ENCODE measurements around the gene GMPR2.
A peak's percentile ranks its signal among the peaks of the same experiment; 100 is the strongest.

The GMPR2 gene

DNA sequence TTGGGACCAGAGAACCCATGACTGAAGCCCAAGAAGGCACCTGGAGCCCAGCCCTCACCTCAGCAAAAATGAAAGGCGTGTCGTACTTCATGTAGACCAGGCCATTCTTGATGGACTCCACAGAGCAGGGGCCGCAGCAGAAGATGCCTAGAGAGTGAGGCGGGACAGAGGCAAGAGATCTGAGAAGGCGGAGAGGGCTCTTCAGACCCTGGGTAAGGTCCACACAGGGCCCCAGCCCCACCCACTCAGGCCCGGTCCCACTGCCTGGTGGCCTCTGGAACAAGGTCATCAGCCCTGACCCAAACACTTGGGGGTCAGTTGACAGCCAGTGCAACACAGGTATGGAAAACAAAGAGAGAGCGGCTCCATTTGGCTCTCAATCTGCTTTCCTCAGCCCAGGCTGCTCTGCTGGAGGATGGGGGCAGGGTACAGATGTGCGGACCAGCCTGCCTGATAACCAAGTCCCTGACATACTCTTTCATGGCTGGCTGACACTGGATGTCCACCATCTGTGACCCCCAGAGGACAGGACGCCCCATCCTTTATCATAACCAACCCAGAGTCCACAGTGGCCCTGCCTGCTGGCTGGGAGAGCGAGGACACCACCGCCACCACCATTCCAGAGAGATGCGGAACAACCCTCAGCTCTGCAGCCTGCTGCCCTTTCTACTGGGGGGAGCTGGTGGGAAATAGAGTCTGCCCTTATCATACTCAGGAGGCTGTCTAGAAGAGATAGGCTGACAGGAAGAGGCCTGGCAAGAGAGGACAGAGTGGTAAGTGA is 23.4 kb downstream of the GMPR2 start:
- no peak overlapping the region for H3K4me3 ChIP-seq
- no peak for DNase-seq (ENCODE audit: low spot score)
- TF ChIP-seq, protein P1, sequence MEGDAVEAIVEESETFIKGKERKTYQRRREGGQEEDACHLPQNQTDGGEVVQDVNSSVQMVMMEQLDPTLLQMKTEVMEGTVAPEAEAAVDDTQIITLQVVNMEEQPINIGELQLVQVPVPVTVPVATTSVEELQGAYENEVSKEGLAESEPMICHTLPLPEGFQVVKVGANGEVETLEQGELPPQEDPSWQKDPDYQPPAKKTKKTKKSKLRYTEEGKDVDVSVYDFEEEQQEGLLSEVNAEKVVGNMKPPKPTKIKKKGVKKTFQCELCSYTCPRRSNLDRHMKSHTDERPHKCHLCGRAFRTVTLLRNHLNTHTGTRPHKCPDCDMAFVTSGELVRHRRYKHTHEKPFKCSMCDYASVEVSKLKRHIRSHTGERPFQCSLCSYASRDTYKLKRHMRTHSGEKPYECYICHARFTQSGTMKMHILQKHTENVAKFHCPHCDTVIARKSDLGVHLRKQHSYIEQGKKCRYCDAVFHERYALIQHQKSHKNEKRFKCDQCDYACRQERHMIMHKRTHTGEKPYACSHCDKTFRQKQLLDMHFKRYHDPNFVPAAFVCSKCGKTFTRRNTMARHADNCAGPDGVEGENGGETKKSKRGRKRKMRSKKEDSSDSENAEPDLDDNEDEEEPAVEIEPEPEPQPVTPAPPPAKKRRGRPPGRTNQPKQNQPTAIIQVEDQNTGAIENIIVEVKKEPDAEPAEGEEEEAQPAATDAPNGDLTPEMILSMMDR (IDR thresholded peaks at IDR 0.05) = no peak
- no peak overlapping the region for H3K27ac ChIP-seq

DNA sequence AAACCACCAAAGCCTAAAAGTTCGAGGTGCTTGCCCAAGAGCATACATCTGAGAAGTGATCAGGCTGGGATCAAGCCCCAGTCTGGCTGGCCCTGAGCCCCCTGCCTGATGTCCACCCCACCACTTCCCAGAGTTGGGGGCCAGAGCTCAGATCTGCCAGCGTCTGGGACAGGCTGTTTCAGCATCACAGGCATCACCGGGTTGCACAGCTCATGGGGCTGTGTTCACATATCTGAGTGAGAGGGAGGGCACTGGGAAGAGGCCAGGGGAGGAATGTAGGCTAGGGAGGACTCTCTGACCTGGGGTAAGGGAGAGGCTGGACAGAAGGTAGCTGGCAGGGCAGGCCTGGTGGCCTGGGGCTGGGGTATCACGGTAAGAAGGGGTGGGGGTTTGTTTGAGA is 24.2 kb downstream of the GMPR2 start:
- H3K27ac ChIP-seq = peak overlapping the region in 1 of 2 donors; percentile 28
- no peak overlapping the region for H3K4me3 ChIP-seq
- DNase-seq (ENCODE audit: low spot score) = no peak
- TF ChIP-seq, protein P1 (IDR thresholded peaks at IDR 0.05) = no peak

DNA sequence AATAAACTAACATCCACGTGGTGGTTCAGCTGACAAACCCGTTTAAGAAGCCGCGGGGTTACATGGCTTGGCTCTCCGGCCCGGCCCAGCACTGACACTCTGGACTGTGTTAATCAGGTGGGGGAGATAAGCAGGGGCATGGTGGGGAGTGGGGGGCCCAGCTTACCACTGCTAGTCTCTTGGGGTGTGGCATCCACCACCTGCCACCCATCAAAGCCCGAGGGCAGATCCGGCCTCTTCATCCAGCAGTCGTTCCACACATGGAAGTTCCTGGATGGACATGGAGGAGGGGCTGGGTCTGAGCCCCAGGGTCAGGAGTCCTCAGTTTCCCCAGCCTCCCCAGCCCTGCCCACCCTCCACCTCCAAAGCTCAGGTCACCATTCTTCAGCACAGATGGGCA is 25.4 kb downstream of the GMPR2 start:
- Histone ChIP-seq H3K27ac (no peak overlapping the region), H3K4me3 (no peak overlapping the region)
- TF ChIP-seq, protein P1 (IDR thresholded peaks at IDR 0.05) = no peak
- no peak for DNase-seq (ENCODE audit: low spot score)

DNA sequence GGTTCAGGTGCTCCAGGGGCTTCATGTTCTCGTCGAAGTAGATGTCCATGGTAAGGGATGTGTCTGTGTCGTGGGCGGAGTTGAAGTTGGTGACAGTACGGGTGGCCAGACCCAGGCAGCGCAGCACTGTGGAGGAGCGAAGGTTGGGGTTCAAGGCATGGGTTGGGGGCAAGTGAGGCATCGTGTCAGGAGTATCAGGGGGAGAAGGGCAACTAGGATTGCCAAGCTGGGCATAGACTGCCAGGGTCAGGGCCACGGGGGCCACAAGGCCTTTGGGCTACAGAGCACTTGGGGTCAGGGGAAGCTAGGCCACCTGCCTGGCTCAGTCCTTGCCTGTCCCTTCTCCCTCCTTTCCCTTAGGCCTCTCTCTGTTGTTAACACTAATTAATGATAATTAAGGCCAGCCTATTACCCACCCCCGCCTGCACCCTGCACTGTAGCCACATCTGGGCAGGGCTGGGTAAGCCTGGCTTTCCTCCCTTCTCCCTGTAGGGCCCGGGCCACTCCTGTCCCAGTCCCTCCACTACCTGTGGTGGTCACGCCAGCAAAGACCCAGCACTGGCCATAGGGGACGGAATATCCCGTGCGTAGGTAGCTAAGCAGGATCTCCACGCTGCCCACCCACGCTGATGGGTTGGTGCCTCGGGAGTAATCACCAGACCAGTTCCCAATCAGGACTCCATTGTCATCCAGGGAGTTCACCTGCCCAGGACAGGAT is 26.0 kb downstream of the GMPR2 start:
- TF ChIP-seq, protein P1 (IDR thresholded peaks at IDR 0.05) = no peak
- Histone ChIP-seq H3K4me3 (no peak overlapping the region), H3K27ac (peak overlapping the region in 1 of 2 donors; percentile 51)
- no peak for DNase-seq (ENCODE audit: low spot score)

DNA sequence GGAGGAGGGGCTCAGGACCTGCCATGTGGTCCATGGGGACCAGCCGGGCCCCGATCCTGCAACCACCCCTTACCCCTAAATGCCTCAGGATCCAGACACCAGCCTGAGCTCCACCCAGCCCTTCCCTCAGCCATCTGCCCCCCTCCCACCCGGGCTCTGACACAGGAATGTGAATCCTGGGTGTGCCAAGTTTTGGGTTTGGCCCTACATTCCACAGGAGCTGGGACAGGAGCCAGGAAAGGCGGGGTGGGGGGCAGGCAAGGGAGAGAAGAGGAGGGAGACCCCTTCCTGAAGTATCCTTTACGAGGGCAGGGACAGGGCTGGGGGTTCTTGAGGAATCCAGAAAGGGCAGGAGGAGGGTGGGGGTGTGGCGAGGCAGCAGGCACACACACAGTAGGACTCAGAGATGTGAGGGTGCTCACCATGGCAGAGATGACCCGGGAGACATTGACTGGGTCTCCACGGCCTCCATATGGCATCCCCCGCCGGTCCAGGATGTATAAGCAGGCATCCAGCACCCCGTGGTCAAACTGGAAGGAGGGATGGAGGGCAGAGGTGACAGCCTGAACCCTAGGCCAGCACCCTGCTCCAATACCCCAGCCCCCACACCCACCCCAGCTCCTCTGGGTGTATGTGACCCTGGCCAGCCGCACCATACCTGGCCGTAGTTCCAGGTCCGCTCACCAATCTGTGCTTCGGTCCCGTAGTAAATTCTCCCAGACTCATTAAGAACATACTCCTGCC is 26.7 kb downstream of the GMPR2 start:
- no peak for DNase-seq (ENCODE audit: low spot score)
- TF ChIP-seq, protein P1 (IDR thresholded peaks at IDR 0.05) = no peak
- Histone ChIP-seq H3K27ac (peak overlapping the region in 1 of 2 donors; percentile 51), H3K4me3 (no peak overlapping the region)

DNA sequence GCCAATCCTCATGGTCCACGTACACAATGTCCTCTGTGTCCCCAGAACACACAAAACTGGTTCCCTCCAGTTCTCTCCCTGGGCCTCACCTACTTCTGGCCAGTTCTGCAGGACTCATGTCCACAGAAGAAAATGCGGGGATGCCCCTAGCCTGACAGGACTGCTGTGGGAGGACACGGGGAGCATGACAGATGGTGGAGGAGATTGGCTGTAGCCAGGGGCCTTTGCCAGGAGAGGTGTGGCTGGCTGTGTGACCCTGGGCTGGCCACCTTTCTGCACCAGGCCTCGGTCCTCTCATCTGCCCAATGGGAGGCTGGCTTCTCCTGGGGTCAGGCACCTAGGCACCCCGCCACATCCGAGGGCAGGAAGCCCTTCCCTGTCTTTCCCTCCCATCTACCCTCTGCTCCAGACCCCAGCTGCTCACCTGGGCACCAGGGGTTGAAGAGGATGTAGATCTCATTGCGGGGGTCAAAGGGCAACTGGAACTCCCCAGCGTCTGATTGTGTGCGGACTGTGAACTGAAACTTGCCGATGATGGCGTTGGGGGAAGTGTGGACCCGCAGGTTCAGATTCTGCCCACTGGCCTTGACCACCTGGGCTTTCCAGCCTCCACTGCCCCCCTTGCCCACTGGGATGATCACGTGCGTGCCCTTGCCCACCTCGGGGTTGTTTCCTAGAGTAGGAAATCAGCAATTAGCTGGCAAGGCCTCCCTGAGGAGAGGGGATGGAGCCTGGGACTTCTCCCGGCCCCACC is 27.5 kb downstream of the GMPR2 start:
- Histone ChIP-seq H3K4me3 (no peak overlapping the region), H3K27ac (peak overlapping the region in 1 of 2 donors; percentile 51)
- TF ChIP-seq, protein P1 (IDR thresholded peaks at IDR 0.05) = no peak
- no peak for DNase-seq (ENCODE audit: low spot score)
